NCI-H2196 treated with DMSO at 0.1 percent for 48 hours (cell line): ENCODE measurements around the gene OTOG.

Source experiments
- DNase-seq: peaks from one replicate; lab custom pipeline; 2025; ENCODE audit not compliant: unreplicated experiment; lab: John Stamatoyannopoulos, UW

OTOG gene

GRCh38 chr11:17580271-17580670 lies 33.2 kb downstream of the OTOG start:
- DNase-seq: no peak

- no peak for DNase-seq
These were observed 34.1 kb downstream of the OTOG start for GRCh38 chr11:17581036-17581731.

- DNase-seq: no peak
These were observed 34.6 kb downstream of the OTOG start for GRCh38 chr11:17581732-17582053.

GRCh38 chr11:17585911-17586695 lies 39.0 kb downstream of the OTOG start:
- no peak for DNase-seq

DNA sequence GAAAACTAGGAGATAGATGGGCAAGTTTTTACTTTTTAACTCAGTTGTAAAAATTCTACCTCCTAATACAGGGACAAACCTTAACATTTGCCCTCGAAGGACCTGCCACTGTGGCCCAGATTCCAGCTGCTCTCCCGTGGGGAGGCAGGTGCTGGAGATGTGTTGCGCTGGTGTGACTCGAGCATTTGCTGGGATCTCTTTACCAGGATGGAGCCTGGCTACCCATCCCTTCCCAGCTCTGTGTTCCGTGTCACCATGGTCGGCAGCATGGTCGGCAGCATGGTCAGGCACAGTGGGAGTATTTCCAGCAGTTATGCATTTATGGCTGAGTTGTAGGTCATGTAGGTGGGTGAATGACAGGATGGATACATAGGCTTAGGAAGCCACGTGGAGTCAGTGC lies 41.1 kb downstream of the OTOG start:
- no peak for DNase-seq

GRCh38 chr11:17588721-17589120 lies 41.7 kb downstream of the OTOG start:
- no peak for DNase-seq

GRCh38 chr11:17590463-17590862 lies 43.4 kb downstream of the OTOG start:
- no peak for DNase-seq

DNA sequence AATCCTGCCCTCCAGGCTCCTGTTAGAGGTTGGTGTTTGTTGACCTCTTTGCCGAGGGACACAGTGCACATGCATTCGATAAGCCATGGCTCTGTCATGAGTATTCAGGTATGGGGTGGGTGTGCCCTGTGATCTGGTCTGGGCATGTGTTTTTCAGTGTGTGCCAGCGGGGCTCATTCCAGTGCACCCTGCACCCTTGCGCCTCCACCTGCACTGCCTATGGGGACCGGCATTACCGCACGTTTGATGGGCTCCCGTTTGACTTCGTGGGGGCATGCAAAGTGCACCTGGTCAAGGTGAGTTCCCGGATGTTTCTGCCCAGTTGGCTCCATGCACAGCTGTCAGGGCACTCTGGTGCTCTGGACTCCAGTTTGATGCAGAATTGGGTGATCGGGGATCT lies 44.2 kb downstream of the OTOG start:
- DNase-seq: no peak

GRCh38 chr11:17593466-17594245 lies 46.6 kb downstream of the OTOG start:
- DNase-seq: no peak

DNA sequence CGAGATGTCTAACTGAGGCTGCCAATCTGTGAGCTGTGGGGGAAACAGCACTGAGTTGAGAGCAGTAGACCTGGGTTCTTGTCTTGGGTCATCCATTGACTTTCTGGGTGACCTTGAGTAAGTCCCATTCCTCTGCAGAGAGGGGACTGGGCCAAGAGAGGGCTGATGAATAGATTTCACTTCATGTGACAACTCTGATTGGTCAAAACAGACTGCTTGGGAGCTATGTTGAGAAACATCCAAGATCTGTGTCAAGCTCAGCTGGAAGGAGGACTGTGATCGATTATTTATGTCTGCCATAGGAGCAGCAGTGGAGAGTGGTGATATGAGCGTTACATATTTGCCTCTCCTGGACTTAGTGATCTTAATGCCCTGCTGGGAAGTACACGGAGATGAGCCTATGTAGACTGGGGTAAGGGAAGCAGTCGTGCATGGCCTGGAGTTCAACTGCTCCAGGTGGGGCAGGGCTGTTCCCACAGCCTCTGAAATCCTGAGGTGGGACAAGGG lies 47.7 kb downstream of the OTOG start:
- no peak for DNase-seq

GRCh38 chr11:17595526-17596309 lies 48.7 kb downstream of the OTOG start:
- DNase-seq: no peak

GRCh38 chr11:17596310-17596669 lies 49.2 kb downstream of the OTOG start:
- no peak for DNase-seq

DNA sequence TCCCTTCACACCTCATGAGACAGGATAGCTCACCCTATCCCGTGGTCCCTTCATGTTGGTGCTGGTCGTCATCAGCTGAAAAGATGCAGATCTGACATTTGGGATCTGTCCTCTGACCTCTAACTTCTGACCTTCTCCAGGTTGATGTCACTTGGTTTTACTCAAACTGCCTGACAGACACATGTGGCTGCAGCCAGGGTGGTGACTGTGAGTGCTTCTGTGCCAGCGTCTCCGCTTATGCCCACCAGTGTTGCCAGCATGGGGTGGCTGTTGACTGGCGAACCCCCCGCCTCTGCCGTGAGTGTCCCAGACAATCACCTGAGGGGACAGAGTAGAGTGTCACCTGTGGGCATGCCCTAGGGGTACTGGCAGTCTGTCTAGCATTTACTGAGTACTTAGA lies 49.7 kb downstream of the OTOG start:
- no peak for DNase-seq

- DNase-seq: no peak
These were observed 50.7 kb downstream of the OTOG start for GRCh38 chr11:17597770-17598169.

- DNase-seq: peak; percentile 18
These were observed 51.8 kb downstream of the OTOG start for GRCh38 chr11:17598700-17599459.

DNA sequence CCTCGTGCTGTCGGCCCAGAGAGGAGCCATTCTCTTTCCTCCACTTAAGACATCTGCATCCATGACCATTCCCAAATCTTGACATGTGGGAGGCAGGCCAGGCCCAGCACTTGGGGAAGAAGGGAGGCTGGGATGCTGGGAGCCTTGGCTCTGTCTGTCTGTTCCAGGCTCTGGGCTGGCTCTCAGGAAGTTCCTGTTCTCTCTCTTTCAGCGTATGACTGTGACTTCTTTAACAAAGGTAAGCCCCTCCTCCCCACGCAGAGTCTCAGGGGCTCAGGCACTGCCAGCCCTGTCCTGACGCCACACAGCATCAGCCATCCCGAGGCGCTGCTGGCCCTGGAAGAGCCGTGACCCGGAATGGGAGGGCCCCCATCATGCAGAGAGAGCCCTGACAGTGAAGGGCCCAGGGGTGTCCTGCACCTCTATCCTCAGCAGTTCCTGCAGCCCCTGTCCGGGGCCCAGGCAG lies 52.4 kb downstream of the OTOG start:
- DNase-seq: no peak

- DNase-seq: no peak
These were observed 53.5 kb downstream of the OTOG start for GRCh38 chr11:17600316-17601255.

- no peak for DNase-seq
These were observed 54.2 kb downstream of the OTOG start for GRCh38 chr11:17601256-17601671.

GRCh38 chr11:17601676-17602075 lies 54.6 kb downstream of the OTOG start:
- DNase-seq: no peak
